Measurements from ENCODE around the gene FAM187B. TPM values are rescaled to one million over a fixed set of nuclear protein-coding genes. Genes with fewer than 3 reads are reported as not detected.

The FAM187B gene
- total and polyA plus RNA-seq, 2 of the 4 experiments (the other 2 are of a cell fraction) = not detected

- BruUV-seq (replicated peaks) = no TSS peak
- H2BK120ac ChIP-seq (ENCODE audit: low read depth, low read length) = no peak overlapping the region
- H3K27ac ChIP-seq (ENCODE audit: insufficient read depth, low read length) = no peak overlapping the region
- intact Hi-C loops (cut with micrococcal nuclease) (no loop called here), dilution Hi-C loops (cut with HindIII; ENCODE audit: low sequenced_read_pairs, unreplicated experiment) (no loop called here), in situ Hi-C loops (cut with MboI; ENCODE audit: low sequenced_read_pairs) (no loop called here)
- no peak overlapping the region for H4K5ac ChIP-seq (ENCODE audit: low read depth, low read length)
- no peak overlapping the region for H3K14ac ChIP-seq (replicated peaks; ENCODE audit: low read depth, low read length)
- peaks cover 6% of the 10 kb centered on the region; the same call in 1 of the 2 replicates for H3K9me3 ChIP-seq (ENCODE audit: control insufficient read depth, insufficient read depth, low read length)
- no peaks in the 10 kb centered on the region for H4K20me1 ChIP-seq (ENCODE audit: insufficient read depth, low read length)
- WGBS, 2 experiments (ENCODE audit: extremely low coverage in 2 of 2, insufficient read length in 1 of 2) = no CpG with 5 or more reads among the region's 1 CpG
- no peak for TF ChIP-seq RFX5 (IDR thresholded peaks at IDR 0.05; ENCODE audit: low read depth, low read length)
- TF ChIP-seq, protein P1, sequence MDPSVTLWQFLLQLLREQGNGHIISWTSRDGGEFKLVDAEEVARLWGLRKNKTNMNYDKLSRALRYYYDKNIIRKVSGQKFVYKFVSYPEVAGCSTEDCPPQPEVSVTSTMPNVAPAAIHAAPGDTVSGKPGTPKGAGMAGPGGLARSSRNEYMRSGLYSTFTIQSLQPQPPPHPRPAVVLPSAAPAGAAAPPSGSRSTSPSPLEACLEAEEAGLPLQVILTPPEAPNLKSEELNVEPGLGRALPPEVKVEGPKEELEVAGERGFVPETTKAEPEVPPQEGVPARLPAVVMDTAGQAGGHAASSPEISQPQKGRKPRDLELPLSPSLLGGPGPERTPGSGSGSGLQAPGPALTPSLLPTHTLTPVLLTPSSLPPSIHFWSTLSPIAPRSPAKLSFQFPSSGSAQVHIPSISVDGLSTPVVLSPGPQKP (IDR thresholded peaks at IDR 0.05; ENCODE audit: borderline replicate concordance, low read depth, low read length) = no peak
- TF ChIP-seq MAFK (IDR thresholded peaks at IDR 0.05; ENCODE audit: low read depth, low read length) = no peak
- TF ChIP-seq POLR2A (IDR thresholded peaks at IDR 0.05; ENCODE audit: low read depth, low read length) = no peak
- TF ChIP-seq NFE2L2 (IDR thresholded peaks at IDR 0.05; ENCODE audit: low read depth, low read length) = no peak
- TF ChIP-seq RCOR1 (IDR thresholded peaks at IDR 0.05; ENCODE audit: insufficient replicate concordance, low read length) = no peak
- TF ChIP-seq, protein P2, sequence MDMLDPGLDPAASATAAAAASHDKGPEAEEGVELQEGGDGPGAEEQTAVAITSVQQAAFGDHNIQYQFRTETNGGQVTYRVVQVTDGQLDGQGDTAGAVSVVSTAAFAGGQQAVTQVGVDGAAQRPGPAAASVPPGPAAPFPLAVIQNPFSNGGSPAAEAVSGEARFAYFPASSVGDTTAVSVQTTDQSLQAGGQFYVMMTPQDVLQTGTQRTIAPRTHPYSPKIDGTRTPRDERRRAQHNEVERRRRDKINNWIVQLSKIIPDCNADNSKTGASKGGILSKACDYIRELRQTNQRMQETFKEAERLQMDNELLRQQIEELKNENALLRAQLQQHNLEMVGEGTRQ (IDR thresholded peaks at IDR 0.05; ENCODE audit: low read depth, low read length) = no peak
- TF ChIP-seq RAD21 (IDR thresholded peaks at IDR 0.05; ENCODE audit: low read length) = no peak
- no peak for TF ChIP-seq FOS (IDR thresholded peaks at IDR 0.05; ENCODE audit: low read depth, low read length)
- no peak for TF ChIP-seq CHD1 (IDR thresholded peaks at IDR 0.05; ENCODE audit: low read depth, low read length)
- H3K4me3 ChIP-seq (ENCODE audit: insufficient read depth, low read depth, low read length) = no peak overlapping the region
- H3K56ac ChIP-seq (ENCODE audit: extremely low read depth, insufficient read depth, low read length) = no peak overlapping the region
- ChIA-PET POLR2A (ENCODE audit: unreplicated experiment) (no interaction called here), CTCF (no interaction called here)
- H3K4me2 ChIP-seq (ENCODE audit: low read depth, low read length) = no peak overlapping the region
- H2AFZ ChIP-seq (replicated peaks; ENCODE audit: low read length, poor library complexity) = no peak overlapping the region
- peaks cover under 1% of the 10 kb centered on the region; the same call in 1 of the 2 replicates for H3K27me3 ChIP-seq (ENCODE audit: control insufficient read depth, insufficient read depth, low read length)
- no peaks in the 10 kb centered on the region for H3K36me3 ChIP-seq (ENCODE audit: control insufficient read depth, insufficient read depth, low read length)
- no peak overlapping the region for H4K8ac ChIP-seq (ENCODE audit: low read depth in 2 of 2, low read length in 2 of 2)
- no peak overlapping the region for H3K18ac ChIP-seq (ENCODE audit: low read depth, low read length)
- no peak overlapping the region for H2BK5ac ChIP-seq (ENCODE audit: low read depth, low read length, poor library complexity, severe bottlenecking)
- no peak overlapping the region for H3K4ac ChIP-seq (ENCODE audit: low read depth, low read length)
- ATAC-seq (ENCODE audit: low read depth) = no peak
- H3K23ac ChIP-seq (ENCODE audit: low read depth, low read length) = no peak overlapping the region
- H3K4me1 ChIP-seq (ENCODE audit: control insufficient read depth, insufficient read depth, low read length) = no peaks in the 10 kb centered on the region
- H3K9me1 ChIP-seq (ENCODE audit: insufficient read depth, low read length) = no peaks in the 10 kb centered on the region
- H2BK15ac ChIP-seq (ENCODE audit: low read depth, low read length) = no peak overlapping the region
- no peak overlapping the region for H3K9ac ChIP-seq (ENCODE audit: low read depth, low read length)
- no peak overlapping the region for H2AK9ac ChIP-seq (replicated peaks; ENCODE audit: low read depth, low read length, poor library complexity)
- no peak overlapping the region for H2BK20ac ChIP-seq (ENCODE audit: low read depth, low read length)
- no peak overlapping the region for H2AK5ac ChIP-seq (ENCODE audit: low read depth, low read length)
- H4K91ac ChIP-seq (ENCODE audit: insufficient read depth, low read depth, low read length) = no peak overlapping the region
- H3K79me1 ChIP-seq (ENCODE audit: low read depth in 1 of 2, low read length in 2 of 2) = no peaks in the 10 kb centered on the region
- DNase-seq = no peak
These were observed 9.5 kb downstream of the FAM187B start for GRCh38 chr19:35219008-35219407.
